Thyroid gland (tissue), 4 donors: ENCODE results near the gene MBNL2. TPM values are rescaled to one million over a fixed set of nuclear protein-coding genes. Genes with fewer than 3 reads are reported as not detected.

ENCODE experiments used
- DNase-seq, 2 donors: peaks; one replicate each; pipeline ENCODE4 v3.0.0-alpha.2; 2019
- H3K27ac ChIP-seq, 3 donors: fragments of 200-600 bp; sonication (generic); 1 replicate in 2 of 3; 2 replicates in 1 of 3; pipeline ENCODE4 v1.5.1; 2016 to 2019; ENCODE audit warnings: mild to moderate bottlenecking in 1 of 3, moderate library complexity in 1 of 3
- H3K27me3 ChIP-seq: fragments of 200-600 bp; sonication (generic); one replicate; pipeline ENCODE4 v1.5.1; 2019
- H3K36me3 ChIP-seq, 2 donors: fragments of 200-600 bp; sonication (generic); one replicate each; pipeline ENCODE4 v1.5.1; 2016 to 2019
- H3K4me1 ChIP-seq, 2 donors: fragments of 200-600 bp; sonication (generic); one replicate each; pipeline ENCODE4 v1.5.1; 2017 to 2019
- H3K4me3 ChIP-seq, 3 donors: fragments of 200-600 bp; sonication (generic); replicated peaks in 1 of 3; 1 replicate in 2 of 3; 2 replicates in 1 of 3; pipeline ENCODE4 v1.5.1; 2016; ENCODE audit warnings: mild to moderate bottlenecking in 1 of 3
- H3K9me3 ChIP-seq: fragments of 200-600 bp; sonication (generic); one replicate; pipeline ENCODE4 v1.5.1; 2017
- POLR2A ChIP-seq, 2 donors: fragments of 450-650 bp; IDR thresholded peaks; one replicate each; pipeline ENCODE4 v1.6.1; 2017; ENCODE audit warnings: antibody characterized with exemption in 2 of 2, mild to moderate bottlenecking in 2 of 2, moderate library complexity in 1 of 2
- WGBS, 2 donors: methylation state at CpG; one replicate each; pipeline ENCODE4 v1.1.5; 2017; 5-methylcytosine and 5-hydroxymethylcytosine counted together
- intact Hi-C: fragments of 100-400 bp; cut with DNase I; formaldehyde crosslinking; loops from one replicate; pipeline ENCODE4 v1.15.1; 2023
- total RNA-seq, 4 donors: library from RNA; depleted of rRNA; stranded (reverse); fragments of >200 nt; gene quantifications; one replicate each; pipeline ENCODE4 v1.2.3, GENCODE V29; 2016
- TF ChIP-seq, protein P1 (sequence below), 6 experiments: fragments of 200-600 bp in 3 of 6; fragments of 450-650 bp in 3 of 6; sonication (generic) in 3 of 6; IDR thresholded peaks; one replicate each; pipeline ENCODE4 v1.5.1; 2016 to 2019; ENCODE audit warnings: antibody characterized with exemption in 6 of 6, mild to moderate bottlenecking in 2 of 6, inconsistent platforms in 1 of 6, moderate library complexity in 1 of 6

The MBNL2 gene
- total RNA-seq, 4 donors from 2014 or later: 93.4 to 99.9 (median 98.3) TPM

DNA sequence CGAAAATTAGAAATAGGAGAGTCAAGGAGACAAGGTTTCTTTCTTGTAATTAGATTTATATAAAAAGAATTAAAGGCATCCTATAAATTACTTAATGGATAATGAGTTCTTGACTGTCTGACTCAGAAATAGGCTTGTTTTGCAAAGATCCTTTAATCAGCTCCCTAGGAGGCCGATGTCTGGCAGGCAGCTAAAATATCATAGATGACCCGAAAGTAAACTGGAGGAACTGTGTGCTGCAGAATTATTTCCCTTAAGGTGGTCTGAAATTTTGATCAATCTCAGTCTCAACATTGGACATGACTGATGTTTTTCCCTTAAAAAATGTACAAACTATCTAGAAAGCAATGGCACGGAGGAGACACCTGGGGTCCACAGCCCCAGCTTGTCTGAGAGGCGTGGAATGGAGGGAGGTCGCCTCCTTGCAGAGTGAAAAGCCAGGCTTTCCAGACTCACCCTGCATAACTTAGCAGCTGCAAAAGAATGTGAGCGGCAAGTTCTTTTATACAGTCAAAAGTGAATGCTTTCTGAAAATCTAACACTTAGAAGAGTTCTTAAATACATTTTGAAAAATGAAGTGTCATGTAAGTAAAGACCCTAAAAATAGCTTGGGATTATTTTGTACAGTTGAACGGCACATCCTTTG is 44.8 kb downstream of the MBNL2 start:
- H3K4me3 ChIP-seq: no peak overlapping the region
- H3K27ac ChIP-seq: no peak overlapping the region
- WGBS, 2 donors: 76% methylated on average over 8 of the region's 8 CpGs
- no peaks in the 10 kb centered on the region for H3K9me3 ChIP-seq
- intact Hi-C loops: no loop called here
- no peaks in the 10 kb centered on the region for H3K36me3 ChIP-seq
- no peaks in the 10 kb centered on the region for H3K27me3 ChIP-seq
- TF ChIP-seq, protein P1, sequence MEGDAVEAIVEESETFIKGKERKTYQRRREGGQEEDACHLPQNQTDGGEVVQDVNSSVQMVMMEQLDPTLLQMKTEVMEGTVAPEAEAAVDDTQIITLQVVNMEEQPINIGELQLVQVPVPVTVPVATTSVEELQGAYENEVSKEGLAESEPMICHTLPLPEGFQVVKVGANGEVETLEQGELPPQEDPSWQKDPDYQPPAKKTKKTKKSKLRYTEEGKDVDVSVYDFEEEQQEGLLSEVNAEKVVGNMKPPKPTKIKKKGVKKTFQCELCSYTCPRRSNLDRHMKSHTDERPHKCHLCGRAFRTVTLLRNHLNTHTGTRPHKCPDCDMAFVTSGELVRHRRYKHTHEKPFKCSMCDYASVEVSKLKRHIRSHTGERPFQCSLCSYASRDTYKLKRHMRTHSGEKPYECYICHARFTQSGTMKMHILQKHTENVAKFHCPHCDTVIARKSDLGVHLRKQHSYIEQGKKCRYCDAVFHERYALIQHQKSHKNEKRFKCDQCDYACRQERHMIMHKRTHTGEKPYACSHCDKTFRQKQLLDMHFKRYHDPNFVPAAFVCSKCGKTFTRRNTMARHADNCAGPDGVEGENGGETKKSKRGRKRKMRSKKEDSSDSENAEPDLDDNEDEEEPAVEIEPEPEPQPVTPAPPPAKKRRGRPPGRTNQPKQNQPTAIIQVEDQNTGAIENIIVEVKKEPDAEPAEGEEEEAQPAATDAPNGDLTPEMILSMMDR (IDR thresholded peaks at IDR 0.05): no peak
- no peak for TF ChIP-seq POLR2A (IDR thresholded peaks at IDR 0.05)
- peaks cover 18 to 45% of the 10 kb centered on the region in 2 donors for H3K4me1 ChIP-seq
- no peak for DNase-seq

DNA sequence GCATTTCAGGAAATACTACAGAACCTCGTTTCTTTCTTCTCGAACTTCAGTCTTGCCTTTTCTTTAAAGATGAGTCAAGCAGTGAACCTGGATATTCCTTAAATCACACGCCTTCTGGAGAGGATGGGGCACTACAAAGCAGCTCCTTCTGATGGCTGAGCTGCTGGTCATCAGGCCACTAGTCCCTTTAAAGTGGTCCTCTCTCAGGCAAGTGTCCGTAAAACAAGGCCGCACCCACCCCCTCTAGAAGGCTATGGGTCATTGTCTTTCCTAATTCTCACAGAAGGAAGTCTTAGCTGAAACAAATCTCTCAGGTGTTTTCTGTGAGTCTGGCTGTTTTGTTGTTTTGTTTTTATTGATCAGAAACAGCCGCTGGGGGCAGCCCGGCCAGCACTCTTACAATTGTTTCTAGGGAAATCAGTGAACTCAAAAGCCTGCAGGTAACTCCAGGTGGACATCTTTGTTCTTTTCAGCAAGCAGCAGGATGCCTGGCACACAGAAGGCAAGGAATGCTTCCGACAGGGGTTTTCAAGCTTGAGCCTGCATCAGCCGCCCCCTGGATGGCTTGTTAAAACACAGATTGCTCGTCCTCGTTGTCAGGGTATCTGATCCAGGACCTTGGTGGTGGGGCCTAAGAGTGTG is 45.4 kb downstream of the MBNL2 start:
- TF ChIP-seq, protein P1 (IDR thresholded peaks at IDR 0.05): no peak
- TF ChIP-seq POLR2A (IDR thresholded peaks at IDR 0.05): no peak
- Histone ChIP-seq H3K36me3 (no peaks in the 10 kb centered on the region), H3K4me3 (no peak overlapping the region), H3K27ac (no peak overlapping the region), H3K4me1 (peaks cover 18 to 45% of the 10 kb centered on the region in 2 donors), H3K27me3 (no peaks in the 10 kb centered on the region), H3K9me3 (no peaks in the 10 kb centered on the region)
- no peak for DNase-seq
- WGBS, 2 donors: 82 to 87% methylated on average over 11 of the region's 11 CpGs
- intact Hi-C loops: no loop called here

DNA sequence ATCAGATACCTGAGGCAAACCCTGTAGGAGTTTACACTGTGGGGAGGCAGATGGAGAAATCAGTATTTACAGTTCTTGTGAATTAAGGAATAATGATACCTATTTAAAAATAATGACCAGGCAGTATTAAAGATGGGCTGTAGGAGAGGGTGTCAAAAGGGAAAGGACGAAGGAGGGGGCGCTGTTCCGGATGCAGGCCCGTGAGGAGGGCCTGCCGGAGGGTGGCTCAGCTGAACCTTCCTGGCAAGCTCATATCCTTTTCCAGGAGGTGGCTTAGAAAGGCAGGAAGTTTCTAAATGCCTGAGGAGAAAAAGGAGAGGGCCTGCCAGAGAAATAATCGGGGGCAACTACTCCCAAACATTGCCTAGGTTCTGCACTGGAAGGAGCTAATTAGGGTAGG is 46.6 kb downstream of the MBNL2 start:
- no peak for DNase-seq
- TF ChIP-seq, protein P1 (IDR thresholded peaks at IDR 0.05): no peak
- TF ChIP-seq POLR2A (IDR thresholded peaks at IDR 0.05): no peak
- peaks cover 18 to 45% of the 10 kb centered on the region in 2 donors for H3K4me1 ChIP-seq

DNA sequence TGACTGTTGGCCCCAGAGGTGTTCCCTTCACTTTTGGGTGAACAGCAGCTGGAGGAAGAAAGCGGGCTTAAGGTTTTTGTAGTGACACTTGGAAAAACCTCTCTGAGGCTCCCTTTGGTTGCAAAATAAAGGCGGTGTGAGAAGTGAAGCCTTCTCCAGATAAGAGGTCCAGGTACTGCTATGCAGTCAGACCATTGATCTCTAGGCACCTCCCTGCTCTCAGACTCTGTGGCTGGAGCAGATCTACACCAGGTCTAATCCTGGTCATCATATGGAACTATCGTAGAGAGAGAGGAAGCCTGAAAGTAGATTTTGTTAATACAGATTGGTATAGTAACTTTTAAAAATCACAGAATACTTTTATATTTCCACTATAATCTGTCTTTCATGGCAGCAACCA is 47.5 kb downstream of the MBNL2 start:
- Histone ChIP-seq H3K27ac (peak overlapping the region in 1 of 3 donors; percentile 10), H3K9me3 (no peaks in the 10 kb centered on the region), H3K36me3 (no peaks in the 10 kb centered on the region), H3K4me3 (no peak overlapping the region), H3K27me3 (no peaks in the 10 kb centered on the region), H3K4me1 (peaks cover 23 to 51% of the 10 kb centered on the region in 2 donors)
- no peak for DNase-seq
- TF ChIP-seq POLR2A (IDR thresholded peaks at IDR 0.05): no peak
- TF ChIP-seq, protein P1 (IDR thresholded peaks at IDR 0.05): no peak
- 98 to 99% methylated on average over 3 of the region's 3 CpGs for WGBS, 2 donors
- intact Hi-C loops: no loop called here

More for the DNA sequence above, 46.6 kb downstream of the MBNL2 start:
- Histone ChIP-seq H3K4me3 (no peak overlapping the region), H3K36me3 (no peaks in the 10 kb centered on the region), H3K27me3 (no peaks in the 10 kb centered on the region), H3K27ac (peak overlapping the region in 1 of 3 donors; percentile 10), H3K9me3 (no peaks in the 10 kb centered on the region)
- WGBS, 2 donors: 75 to 85% methylated on average over 6 of the region's 6 CpGs
- intact Hi-C loops: no loop called here

DNA sequence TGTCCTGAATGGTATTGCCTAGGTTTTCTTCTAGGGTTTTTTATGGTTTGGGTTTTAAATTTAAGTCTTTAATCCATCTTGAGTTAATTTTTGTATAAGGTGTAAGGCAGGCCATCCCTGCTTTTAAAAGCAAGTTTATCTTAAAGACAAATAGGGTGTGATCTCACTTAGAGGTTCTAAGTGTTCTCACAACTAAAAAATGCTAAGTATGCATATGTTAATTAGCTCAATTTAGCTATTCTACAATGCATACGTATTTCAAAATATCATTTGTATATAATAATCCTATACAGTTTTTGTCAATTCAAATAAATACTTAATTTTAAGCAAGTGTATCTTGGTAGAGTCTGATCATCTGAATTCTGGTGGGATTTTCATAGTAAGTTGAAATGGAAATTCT is 50.4 kb downstream of the MBNL2 start:
- TF ChIP-seq, protein P1 (IDR thresholded peaks at IDR 0.05): no peak
- no peak for TF ChIP-seq POLR2A (IDR thresholded peaks at IDR 0.05)
- no peak overlapping the region for H3K4me3 ChIP-seq
- no peaks in the 10 kb centered on the region for H3K36me3 ChIP-seq
- no peaks in the 10 kb centered on the region for H3K27me3 ChIP-seq
- H3K4me1 ChIP-seq: peaks cover 13 to 35% of the 10 kb centered on the region in 2 donors
- intact Hi-C loops: no loop called here
- 93 to 99% methylated on average over 1 of the region's 1 CpG for WGBS, 2 donors
- DNase-seq: no peak
- H3K9me3 ChIP-seq: no peaks in the 10 kb centered on the region
- H3K27ac ChIP-seq: no peak overlapping the region
